Umbilical cord (tissue), 2 donors: ENCODE data around the gene MYO1E. TPM values are rescaled to one million over a fixed set of nuclear protein-coding genes. Genes with fewer than 3 reads are reported as not detected.
A peak's percentile ranks its signal among the peaks of the same experiment; 100 is the strongest.
"Not testable (repeated sequence)": the region's sequence is repeated elsewhere in the genome, so short reads cannot be mapped to it uniquely, and the experiment has no call there.

Experiments used
- DNase-seq: peaks from one replicate; pipeline ENCODE4 v3.0.0-alpha.2; 2015; ENCODE audit warnings: low spot score
- total RNA-seq: library from RNA; depleted of rRNA; stranded (reverse); fragments of >200 nt; gene quantifications from one replicate; pipeline ENCODE4 v1.2.3, GENCODE V29; 2014; ENCODE audit warnings: low replicate concordance; ENCODE audit not compliant: insufficient read depth

The MYO1E gene
- total RNA-seq, 1 donor from 2014 or later: 103 TPM

DNA sequence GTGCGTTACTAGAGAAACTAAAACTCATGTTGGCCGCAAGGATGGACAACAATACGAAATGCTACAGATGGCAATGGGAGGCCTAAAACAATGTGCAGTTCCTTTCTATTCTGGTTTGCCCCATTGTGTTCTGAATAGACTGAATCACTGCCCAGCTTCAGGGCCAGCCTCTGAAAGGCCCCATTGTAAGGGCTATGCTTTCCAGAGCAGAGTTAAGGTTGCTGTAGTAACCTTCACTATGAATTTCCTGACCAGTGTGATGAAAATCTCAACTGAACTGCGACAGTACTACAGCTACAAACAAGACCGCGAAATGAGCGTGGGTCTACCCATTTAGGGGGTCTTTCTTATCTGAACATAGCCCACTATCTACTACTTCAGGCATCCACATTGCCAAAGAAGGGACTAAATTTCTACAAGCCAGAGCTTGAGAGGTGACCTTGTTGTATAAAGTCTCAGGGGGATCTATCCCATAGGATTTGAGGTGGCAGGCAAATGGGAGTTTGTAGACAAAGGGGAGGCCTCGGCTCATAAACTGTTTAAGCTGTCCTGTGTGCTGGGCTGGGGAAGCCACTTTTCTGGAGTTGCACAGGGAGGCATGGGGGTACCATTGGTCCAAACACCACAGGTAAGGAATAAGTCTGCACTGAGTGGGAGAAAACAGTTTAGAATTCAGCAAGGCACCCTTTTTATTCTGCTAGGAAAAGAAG is 80.1 kb downstream of the MYO1E start:
- peak; percentile 40 for DNase-seq

DNA sequence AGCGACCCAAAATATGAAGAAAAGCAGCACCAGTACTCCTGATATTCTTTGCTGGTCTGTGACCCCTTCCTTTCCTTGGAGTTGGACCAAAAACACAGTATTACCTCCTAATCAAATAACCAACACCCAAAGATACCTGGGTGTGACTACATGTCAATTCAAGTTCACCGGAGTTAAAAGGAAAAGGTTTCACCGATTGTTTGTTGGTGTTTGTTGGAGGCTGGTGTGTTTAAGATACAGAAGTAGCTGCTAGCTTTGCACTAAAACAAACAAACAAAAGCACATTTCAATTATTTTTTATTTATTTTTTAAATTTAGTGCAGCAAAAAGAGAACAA is 81.5 kb downstream of the MYO1E start:
- no peak for DNase-seq

DNA sequence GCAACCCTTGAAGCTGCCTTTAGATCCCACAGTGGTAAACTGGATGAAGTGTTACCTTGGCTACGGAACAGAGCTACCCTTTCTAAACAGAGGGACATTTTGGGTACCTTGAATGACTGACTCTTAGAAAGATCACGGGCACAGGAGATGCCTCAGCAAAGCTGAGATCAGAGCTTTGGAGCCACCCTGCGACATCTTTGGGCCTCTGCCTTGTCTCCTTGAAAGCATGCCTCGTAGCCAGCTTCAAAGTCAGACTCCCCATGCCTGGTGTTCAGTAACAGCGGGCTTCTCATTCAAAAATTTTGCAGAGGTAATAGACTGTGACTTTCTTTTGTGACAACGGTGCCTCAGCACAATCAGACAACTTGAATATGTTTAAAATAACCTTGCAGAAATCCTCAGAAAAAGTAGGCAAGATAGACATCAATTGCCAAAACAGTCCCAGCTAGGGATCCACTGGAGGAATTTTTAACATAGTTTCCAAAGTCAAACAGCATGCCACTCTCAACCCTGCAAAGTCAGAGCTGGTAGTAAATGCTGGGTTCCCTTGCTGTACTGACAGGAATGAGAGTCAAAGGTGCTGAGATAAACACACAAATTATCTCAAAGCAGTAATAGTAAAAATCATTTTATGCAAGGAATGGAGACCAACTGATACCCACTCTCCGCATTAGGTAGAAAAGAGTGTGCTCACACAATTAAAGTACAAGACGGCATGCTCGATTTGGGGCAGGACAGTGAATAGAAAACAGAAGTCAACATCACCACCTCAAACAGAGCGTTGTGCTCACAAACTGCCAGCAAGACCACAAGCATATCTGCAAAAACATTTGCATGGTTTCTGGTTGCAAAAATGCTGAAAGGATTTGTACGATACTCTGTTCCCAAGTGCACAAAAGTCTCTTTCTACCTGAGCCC is 82.1 kb downstream of the MYO1E start:
- DNase-seq: no peak

DNA sequence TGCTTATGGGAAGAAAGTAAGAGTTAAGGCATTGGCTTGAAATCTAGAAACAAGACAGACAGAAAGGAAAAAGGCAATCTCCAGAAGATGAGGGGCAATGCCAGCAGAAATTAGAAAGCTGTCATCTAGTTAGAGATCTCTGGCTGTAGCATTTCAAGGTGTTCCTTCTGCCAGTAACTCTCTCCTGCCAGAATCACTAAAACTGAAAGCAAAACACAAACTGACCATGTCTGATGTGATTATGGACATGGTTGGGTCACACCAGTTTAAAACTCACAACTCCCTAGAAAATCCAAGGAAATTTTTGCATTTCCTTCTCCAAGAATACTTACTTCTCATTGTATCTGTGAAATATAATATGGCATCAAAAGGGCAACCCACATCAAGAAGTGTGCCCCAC is 83.1 kb downstream of the MYO1E start:
- DNase-seq: no peak

DNA sequence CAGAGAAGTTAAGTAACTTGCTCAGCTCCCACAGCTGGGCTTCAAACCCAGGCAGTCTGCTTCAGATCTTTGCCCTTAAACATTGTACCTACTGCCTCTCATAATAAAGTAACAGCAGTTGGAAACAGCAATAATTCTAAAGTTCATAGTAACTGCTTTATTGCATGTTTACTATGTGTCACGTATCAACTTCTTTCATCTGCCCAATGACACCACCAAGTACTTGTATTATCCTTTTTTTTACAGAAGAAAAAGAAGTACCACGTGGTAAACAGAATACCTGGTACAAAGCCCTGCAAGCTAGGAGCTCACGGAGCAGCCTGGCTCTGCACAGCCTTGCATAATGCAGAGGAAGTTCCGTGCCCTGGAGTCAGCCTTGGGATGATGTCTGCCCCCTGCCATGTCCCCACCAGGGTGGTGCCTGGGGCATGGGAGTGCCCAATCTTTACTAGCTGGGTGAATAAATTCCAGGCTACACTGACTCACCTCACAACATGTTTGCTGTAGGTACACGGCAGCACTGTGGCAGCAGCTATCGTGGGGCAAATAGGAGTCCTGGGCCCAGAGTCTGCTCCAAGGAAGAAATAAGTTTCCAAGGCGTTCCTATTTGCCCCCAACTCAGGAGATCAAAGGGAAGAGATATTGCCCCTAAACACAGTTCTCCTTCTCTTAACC is 88.8 kb downstream of the MYO1E start:
- no peak for DNase-seq

DNA sequence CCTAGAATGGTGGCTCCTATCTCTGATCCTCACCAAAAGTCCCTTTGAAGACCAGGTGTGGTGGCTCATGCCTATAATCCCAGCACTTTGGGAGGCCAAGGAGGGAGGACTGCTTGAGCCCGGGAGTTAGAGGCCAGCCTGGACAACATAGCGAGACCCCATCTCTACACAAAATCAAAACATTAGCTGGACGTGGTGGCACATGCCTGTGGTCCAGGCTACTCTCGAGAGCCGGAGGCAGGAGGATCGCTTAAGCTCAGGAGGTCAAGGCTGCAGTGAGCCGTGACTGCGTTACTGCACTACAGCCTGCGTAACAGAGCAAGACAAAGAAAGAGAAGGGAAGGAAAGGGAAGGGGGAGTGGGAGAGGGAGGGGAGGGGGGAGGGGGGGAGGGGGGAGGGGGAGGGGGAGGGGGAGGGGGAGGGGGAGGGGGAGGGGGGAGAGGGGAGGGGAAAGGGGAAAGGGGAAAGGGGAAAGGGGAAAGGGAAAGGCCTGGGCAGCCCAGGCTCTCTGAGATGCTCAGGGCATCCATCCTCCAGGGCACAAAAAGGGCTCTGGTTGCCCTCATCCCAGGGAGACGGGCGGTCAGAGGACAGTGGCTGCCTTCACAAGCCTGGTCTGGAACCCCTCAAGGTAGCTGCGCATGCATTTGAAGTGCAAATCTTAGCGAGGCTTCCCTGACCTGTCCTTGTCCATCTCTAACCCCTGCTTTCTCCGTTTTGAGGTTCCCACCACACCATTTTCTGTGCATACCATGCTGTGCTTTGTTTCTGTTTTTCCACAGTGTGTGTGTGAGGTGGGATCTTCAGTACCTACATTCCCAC is 89.9 kb downstream of the MYO1E start:
- no peak for DNase-seq

DNA sequence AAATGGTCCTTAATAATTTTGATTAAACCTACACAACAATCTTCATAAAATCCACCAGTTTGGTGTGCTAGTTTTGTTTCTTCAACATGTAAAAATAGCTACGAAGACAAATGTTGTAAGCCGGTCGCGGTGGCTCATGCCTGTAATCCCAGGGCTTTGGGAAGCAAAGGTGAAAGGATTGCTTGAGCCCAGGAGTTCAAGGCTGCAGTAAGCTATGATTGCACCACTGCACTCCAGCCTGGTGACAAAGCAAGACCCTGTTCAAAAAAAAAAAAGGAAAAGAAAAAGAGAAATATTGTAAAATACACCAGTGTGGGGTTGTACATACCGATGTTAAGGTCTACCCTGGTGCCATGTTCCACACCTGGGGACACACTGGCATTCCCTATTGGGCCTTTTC is 91.0 kb downstream of the MYO1E start:
- DNase-seq: no peak

DNA sequence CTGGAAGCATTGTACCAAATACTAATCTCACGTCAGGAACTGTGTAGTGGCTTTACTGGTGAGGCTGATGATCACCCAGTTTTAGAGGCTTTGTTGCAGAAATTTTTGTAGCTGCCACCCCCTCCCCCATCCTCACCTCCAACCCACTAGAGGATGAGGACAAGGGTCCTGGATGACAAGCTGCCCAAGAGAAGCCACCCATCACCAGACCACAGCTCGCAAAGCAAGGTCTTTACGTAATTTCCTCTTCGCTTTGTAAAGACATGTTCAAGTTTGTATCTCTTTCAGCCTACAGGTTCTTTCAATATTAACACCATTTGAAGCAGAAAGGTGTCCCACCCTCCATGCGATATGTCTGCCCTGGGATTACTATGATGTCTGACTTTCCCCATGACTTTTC is 91.8 kb downstream of the MYO1E start:
- no peak for DNase-seq

DNA sequence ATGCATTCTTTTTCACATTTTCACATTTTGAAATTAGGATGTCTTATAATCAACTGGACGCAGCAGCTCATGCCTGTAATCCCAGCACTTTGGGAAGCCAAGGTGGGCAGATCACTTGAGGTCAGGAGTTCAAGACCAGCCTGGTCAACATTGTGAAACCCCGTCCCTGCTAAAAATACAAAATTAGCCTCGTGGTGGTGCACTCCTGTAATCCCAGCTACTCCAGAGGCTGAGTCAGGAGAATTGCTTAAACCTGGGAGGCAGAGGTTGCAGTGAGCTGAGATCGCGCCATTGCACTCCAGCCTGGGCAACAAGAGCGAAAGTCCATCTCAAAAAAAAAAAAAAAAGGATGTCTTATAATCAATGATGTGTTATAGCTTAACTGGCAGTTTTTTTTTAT is 92.4 kb downstream of the MYO1E start:
- not testable (repeated sequence) for DNase-seq

DNA sequence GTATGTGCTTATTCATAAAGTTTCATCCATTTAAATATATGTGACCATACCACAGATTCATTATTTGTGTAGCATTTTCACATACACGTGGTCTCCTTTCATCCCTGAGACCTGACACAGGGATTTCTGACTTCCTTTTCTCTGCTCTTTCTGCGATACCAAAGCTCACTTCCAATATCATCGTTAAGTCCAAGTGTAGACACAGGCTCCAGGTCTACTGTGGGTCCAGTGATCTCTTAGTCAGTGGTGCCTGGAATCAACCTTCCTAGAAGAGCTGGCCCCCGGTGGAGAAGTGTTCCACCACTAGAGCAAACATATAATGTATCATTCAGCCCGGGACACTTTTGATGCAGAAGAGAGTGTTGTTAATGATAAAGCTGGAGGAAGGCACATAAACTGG is 93.6 kb downstream of the MYO1E start:
- DNase-seq: no peak

DNA sequence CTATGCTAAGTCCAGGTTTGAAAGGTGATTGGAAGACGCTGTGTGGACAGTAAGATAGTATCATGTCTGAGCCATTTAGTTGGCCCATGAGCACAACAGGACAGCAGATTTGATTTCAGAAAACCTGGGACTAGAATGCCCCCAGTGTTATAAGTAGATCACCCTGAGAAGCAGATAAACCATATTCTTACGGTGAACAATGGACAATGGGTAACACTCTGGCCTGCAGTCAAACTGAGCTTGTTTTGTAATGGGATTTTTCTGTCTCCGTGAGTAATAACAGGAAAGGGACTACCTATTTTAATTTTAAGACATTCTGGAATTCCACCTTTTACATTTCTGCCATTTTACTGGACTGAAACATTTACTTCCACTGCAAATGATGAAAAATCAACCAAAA is 94.6 kb downstream of the MYO1E start:
- DNase-seq: no peak

DNA sequence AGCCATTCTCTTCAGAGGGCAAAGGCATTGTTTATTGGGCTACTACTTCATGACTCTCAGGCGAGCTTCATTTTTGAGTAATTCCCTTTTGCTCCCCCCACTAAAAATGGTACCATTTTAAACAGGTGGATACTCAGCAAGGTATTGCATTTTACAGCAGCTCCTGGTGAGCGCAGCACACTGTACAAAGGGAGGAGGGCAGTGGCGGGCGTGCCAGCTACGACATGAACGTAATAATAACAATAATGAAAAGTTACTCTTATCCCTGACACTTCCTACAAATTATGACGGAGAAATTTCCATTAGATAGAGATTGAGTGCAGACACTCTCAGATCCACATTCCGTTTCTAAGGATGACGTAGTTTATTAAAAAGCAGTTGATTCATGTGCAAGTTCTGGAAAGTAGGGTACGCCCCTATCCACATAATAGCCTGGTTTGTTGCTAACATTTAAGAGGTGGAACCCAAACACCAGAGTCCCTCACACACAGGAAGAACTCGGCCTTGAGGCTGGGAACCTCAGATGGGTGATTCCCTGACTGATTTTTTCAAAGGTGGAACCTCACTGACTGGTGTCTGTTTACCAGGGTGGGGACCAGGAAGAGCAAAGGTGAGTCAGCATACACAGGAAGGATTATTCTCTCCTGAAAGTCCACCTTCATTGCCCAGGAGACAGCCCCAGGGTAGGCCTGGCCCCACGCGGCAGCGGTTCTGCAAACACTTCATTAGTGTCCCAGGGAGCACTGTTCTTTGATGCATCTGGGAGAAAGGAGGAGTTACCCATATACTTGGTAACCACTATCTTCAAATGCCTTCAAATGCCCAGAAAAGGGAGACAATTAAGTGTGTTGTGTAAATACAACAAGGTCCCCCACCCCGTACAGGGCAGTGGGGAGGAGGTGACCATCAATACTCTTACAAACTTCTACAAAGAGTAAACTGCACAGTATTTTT is 96.2 kb downstream of the MYO1E start:
- DNase-seq: no peak

DNA sequence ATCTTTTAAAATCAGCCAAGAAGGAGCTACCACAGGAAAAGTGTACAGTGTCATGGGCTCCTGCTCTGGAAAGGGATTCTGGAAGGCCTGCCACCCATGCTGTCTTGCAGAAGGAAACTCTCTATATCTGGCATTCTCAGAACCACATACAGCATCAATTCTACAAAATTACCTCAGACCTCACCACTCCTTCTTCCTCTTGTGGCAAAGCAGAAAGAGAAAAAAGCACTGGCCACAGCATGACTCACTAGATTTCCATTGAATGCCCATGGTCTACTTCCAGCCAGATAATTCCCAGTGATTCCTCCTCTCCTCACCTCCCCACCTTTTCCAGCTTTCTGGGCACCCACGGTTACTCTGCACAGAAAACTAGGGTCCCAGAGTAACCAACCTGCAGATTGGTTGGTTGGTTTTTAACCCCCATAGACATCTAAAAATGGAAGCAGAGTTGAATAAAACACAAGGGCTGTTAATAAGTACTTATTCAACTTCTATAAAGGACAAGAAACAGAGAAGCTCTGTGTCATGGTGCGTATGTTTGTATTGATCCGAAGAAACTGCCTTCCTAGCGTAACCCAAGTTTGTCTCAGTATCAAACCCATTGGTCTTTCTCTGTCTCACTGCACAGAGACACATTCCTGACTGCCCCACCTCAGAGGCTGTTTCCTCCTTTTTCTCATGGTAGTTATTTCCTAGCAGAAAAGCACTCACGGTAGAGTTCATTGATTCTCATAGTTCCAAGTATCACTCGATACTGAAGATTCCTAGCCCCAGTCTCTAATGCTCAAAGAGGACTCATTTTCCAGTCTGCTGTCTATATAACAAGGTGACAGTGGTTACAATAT is 98.3 kb downstream of the MYO1E start:
- DNase-seq: no peak

DNA sequence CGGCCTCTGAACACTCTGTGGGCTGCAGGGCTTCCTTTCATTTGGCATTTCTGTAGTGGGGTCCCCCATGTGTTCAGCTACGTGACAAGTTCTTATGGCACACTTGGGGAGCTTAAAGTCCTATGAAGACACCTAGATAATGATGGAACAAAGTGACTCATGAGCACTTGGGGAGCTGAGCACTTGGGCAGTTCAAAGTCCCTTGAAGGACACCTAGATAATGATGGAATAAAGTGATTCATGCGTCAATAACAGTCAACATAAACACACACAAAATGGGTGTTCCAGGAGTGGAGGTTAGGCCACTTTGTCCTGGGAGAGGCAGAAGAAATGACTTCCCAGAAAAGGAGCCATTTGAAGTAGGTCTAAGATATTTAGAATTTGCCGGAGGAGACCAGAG is 99.4 kb downstream of the MYO1E start:
- no peak for DNase-seq

DNA sequence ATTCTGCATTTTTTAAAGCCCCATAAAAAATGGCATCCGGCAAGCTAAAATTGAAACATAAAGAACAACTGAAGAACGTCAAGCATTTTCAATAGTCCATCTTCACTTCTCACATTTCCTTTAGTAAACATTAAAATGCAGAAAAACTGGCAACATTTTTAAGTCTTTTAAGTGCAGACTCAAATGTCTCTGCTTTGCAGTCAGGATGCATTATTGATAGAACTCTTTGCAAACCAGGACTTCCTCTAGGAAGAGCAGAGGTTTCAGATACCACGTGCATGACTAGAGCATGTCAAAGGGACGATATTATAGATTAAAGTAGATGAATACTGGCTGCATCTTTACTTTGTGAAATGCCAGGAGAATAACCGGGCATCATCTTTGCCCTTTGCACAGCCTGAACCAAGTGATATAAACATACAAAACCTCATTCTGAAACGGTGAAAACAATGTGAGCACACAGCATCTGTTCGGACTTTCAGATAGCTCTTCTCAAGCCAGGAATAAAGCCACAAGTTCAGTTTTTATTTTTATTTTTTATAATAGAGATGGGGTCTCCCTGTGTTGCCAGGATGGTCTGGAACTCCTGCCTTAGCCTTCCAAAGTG is 101.0 kb downstream of the MYO1E start:
- DNase-seq: no peak

DNA sequence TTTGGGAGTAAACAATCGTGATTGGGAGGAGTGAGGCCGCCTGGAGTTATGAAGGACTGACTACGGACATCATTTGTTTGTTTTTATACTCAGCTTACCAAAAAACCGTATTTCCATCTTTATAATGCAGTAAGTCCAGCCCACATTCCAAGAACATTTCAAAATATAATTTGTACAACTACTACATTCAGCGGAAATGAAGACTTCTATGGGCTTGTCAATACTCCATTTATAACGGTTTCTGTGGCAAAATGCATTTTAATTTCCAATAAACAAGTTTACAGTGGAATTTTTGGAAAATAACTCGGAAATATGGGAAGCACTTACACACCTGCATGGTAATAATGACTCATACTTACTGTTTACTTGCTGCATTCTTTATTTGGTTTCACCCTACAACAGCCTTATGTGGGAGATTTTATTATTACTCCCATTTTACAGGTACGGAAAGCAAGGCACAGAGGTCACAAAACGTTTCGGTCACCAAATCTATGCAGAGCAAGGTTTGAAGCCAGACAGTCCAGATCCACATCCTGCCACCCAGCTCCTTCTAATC is 103.7 kb downstream of the MYO1E start:
- DNase-seq: no peak

DNA sequence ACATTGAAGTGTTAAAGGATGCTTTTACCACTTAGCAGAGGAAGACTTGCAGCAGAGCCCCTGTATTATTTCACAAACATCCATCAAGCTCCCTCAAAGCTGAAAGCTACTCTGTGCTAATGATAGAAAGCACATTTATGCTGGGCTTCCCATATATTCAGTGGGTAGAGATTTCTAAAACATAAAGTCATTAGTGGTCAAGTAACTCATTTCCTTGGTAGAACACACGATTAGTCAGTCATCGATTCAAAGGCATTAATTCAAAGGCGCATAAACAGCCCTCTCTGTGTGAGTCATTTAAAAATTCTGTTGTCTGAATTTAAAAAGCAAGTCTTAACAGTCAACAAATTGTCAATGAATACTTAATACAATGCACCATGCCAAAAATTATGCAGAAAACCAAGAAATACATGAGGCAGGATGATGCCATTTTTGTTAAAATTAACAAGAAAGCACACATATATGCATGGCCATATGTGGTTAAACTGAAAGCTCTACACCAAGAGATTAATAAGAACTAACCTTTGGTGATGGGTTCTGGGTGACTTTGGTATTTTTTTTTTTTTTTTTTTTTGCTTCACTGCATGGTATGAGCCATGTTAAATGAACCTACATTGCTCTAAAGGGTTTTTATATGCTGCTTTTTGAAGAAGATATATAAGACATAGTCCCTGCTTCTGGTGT is 104.4 kb downstream of the MYO1E start:
- DNase-seq: no peak

DNA sequence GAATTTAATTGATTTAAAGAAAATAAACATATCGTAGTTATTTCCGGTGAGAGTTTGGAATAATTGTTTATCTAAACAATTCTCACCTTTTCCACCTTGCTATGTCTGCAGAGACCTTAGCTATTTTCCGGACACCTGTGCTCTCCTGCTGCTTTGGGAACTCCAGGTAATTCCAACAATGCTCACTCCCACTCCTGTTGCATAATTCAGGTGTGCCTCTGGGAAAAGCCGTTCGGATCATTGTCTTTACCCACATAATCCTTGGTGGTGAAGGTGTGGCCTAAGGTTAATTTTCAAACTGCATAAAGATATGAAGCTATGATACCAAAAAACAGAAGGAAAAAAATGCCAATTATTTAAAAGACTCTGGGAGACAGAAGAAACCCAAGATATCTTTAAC is 106.6 kb downstream of the MYO1E start:
- no peak for DNase-seq
